ENCODE data around the gene OR5B21. TPM values are rescaled to one million over a fixed set of nuclear protein-coding genes. Genes with fewer than 3 reads are reported as not detected.

The OR5B21 gene
- total and polyA plus RNA-seq, 10 of the 15 experiments (the other 5 are each of a cell fraction or from before 2014, with no cell fraction given): 0.22 to 0.41 (median 0.22) TPM; not detected in 7

DNA sequence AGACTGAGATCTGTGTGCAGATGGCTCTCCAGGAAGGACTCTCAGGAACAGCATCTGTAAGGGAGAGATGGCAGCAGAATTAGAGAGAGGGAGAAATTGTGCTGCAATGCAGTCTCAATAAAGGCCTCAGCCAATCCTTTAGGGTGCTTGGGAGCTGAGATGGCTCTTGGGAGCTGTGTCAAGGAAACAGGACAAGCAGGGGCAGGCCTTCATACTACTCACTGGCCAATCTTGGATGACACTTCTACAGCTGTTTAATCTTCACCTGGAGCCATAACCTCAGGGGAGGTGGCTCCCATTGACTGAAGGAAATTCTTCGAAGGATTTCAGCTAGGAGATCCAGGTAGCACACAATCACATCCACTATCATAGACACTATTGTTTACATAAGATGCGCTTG, 10.0 kb downstream of the OR5B21 start (continued):
- TF ChIP-seq TARDBP (IDR thresholded peaks at IDR 0.05; ENCODE audit: borderline replicate concordance) (no peak), RB1 (IDR thresholded peaks at IDR 0.05; ENCODE audit: borderline replicate concordance) (no peak), IKZF1 (conservative IDR thresholded peaks at IDR 0.05) (no peak), ZNF384 (IDR thresholded peaks at IDR 0.05; ENCODE audit: borderline replicate concordance, low read depth, low read length) (no peak), SP1 (IDR thresholded peaks at IDR 0.05; ENCODE audit: low read depth, low read length) (no peak), IRF4 (IDR thresholded peaks at IDR 0.05; ENCODE audit: low read depth, low read length) (no peak), NR2C2 (IDR thresholded peaks at IDR 0.05; ENCODE audit: borderline replicate concordance, control insufficient read depth, insufficient read length, low read depth) (no peak), CREB1 (IDR thresholded peaks at IDR 0.05; ENCODE audit: low read depth) (no peak), HCFC1 (IDR thresholded peaks at IDR 0.05; ENCODE audit: low read length) (no peak), FOXK2 (IDR thresholded peaks at IDR 0.05) (no peak), NFIC (IDR thresholded peaks at IDR 0.05; ENCODE audit: low read depth, low read length) (no peak)
- TF ChIP-seq, protein P1, sequence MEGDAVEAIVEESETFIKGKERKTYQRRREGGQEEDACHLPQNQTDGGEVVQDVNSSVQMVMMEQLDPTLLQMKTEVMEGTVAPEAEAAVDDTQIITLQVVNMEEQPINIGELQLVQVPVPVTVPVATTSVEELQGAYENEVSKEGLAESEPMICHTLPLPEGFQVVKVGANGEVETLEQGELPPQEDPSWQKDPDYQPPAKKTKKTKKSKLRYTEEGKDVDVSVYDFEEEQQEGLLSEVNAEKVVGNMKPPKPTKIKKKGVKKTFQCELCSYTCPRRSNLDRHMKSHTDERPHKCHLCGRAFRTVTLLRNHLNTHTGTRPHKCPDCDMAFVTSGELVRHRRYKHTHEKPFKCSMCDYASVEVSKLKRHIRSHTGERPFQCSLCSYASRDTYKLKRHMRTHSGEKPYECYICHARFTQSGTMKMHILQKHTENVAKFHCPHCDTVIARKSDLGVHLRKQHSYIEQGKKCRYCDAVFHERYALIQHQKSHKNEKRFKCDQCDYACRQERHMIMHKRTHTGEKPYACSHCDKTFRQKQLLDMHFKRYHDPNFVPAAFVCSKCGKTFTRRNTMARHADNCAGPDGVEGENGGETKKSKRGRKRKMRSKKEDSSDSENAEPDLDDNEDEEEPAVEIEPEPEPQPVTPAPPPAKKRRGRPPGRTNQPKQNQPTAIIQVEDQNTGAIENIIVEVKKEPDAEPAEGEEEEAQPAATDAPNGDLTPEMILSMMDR (IDR thresholded peaks at IDR 0.05 in 2 of 3, conservative IDR thresholded peaks at IDR 0.05 in 1 of 3; ENCODE audit: control insufficient read depth in 2 of 3, extremely low read depth in 1 of 3, insufficient read depth in 1 of 3, low read depth in 3 of 3, low read length in 3 of 3): no peak
- TF ChIP-seq, protein P2, sequence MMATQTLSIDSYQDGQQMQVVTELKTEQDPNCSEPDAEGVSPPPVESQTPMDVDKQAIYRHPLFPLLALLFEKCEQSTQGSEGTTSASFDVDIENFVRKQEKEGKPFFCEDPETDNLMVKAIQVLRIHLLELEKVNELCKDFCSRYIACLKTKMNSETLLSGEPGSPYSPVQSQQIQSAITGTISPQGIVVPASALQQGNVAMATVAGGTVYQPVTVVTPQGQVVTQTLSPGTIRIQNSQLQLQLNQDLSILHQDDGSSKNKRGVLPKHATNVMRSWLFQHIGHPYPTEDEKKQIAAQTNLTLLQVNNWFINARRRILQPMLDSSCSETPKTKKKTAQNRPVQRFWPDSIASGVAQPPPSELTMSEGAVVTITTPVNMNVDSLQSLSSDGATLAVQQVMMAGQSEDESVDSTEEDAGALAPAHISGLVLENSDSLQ (IDR thresholded peaks at IDR 0.05): no peak
